Colonic mucosa (tissue), 4 donors: Measurements from ENCODE around the gene PGLYRP2. TPM values are rescaled to one million over a fixed set of nuclear protein-coding genes. Genes with fewer than 3 reads are reported as not detected.
"Not testable (repeated sequence)": the region's sequence is repeated elsewhere in the genome, so short reads cannot be mapped to it uniquely, and the experiment has no call there.

Source experiments
- DNase-seq: peaks from one replicate; pipeline ENCODE4 v3.0.0-alpha.2; 2020
- H3K27ac ChIP-seq: fragments of 200-600 bp; one replicate; pipeline ENCODE4 v1.8.0; 2021
- H3K27me3 ChIP-seq: fragments of 200-600 bp; one replicate; pipeline ENCODE4 v1.8.0; 2021
- H3K36me3 ChIP-seq: fragments of 200-600 bp; one replicate; pipeline ENCODE4 v1.8.0; 2021
- H3K4me1 ChIP-seq: fragments of 200-600 bp; one replicate; pipeline ENCODE4 v1.8.0; 2021; ENCODE audit warnings: mild to moderate bottlenecking
- H3K4me3 ChIP-seq: fragments of 200-600 bp; one replicate; pipeline ENCODE4 v1.8.0; 2021
- H3K9ac ChIP-seq, 2 donors: one replicate each; pipeline ENCODE4 v1.7.0; 2013; ENCODE audit warnings: control low read depth in 2 of 2, low read depth in 2 of 2, low read length in 2 of 2
- H3K9me3 ChIP-seq: fragments of 200-600 bp; one replicate; pipeline ENCODE4 v1.8.0; 2021
- CTCF ChIP-seq: fragments of 200-600 bp; IDR thresholded peaks from one replicate; pipeline ENCODE4 v1.8.0; 2022; ENCODE audit warnings: antibody characterized with exemption, mild to moderate bottlenecking
- intact Hi-C: fragments of 100-400 bp; cut with DNase I; formaldehyde crosslinking; loops from one replicate; pipeline ENCODE4 v1.14.1; 2022
- total RNA-seq, 2 donors: library from RNA; stranded (reverse); fragmentation: NEBNext Ultra II Directional in 1 of 2; extraction: Animal tissue kit (Norgen Biotek cat#: 25700) in 1 of 2; gene quantifications; one replicate each; pipeline ENCODE4 v1.2.1, GENCODE V29; 2021
- donor health status: healthy.
- donor health status: DM: no; HTN: no; CAD: no.
- donor health status: DM: no; HTN: no; CAD: no.

The PGLYRP2 gene
- total RNA-seq, 2 donors from 2014 or later: not detected

- Histone ChIP-seq H3K36me3 (no peaks in the 10 kb centered on the region), H3K4me1 (no peaks in the 10 kb centered on the region), H3K9ac (no peak overlapping the region), H3K27me3 (no peaks in the 10 kb centered on the region), H3K9me3 (no peaks in the 10 kb centered on the region), H3K4me3 (no peak overlapping the region), H3K27ac (no peak overlapping the region)
- DNase-seq: no peak
- intact Hi-C loops: no loop called here
- no peak for TF ChIP-seq CTCF
These were observed 19.0 kb upstream of the PGLYRP2 start for GRCh38 chr19:15498156-15498858.

DNA sequence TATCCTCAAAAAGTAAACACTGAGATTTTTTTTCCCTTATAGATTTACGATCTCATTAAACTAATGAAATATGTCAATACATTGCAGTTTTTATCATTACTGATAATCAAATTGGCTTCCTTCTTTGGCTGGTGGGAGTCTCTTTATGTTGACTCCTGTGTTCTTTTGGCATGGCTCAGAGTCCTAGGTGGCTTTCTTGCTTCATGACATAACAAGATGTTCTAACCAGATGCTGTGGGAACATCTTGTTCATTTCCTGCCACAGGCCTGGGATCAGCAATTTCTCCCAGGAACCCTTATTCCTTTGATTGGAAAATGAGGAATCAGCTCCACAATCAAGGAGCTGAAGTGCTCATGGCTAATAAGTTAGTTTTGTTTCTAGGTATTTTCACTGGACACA, 15.8 kb upstream of the PGLYRP2 start:
- intact Hi-C loops: no loop called here
- H3K27ac ChIP-seq: no peak overlapping the region
- H3K9me3 ChIP-seq: no peaks in the 10 kb centered on the region
- no peaks in the 10 kb centered on the region for H3K27me3 ChIP-seq
- H3K4me1 ChIP-seq: no peaks in the 10 kb centered on the region
- H3K36me3 ChIP-seq: no peaks in the 10 kb centered on the region
- no peak overlapping the region for H3K4me3 ChIP-seq
- DNase-seq: no peak
- H3K9ac ChIP-seq: no peak overlapping the region
- no peak for TF ChIP-seq CTCF

DNA sequence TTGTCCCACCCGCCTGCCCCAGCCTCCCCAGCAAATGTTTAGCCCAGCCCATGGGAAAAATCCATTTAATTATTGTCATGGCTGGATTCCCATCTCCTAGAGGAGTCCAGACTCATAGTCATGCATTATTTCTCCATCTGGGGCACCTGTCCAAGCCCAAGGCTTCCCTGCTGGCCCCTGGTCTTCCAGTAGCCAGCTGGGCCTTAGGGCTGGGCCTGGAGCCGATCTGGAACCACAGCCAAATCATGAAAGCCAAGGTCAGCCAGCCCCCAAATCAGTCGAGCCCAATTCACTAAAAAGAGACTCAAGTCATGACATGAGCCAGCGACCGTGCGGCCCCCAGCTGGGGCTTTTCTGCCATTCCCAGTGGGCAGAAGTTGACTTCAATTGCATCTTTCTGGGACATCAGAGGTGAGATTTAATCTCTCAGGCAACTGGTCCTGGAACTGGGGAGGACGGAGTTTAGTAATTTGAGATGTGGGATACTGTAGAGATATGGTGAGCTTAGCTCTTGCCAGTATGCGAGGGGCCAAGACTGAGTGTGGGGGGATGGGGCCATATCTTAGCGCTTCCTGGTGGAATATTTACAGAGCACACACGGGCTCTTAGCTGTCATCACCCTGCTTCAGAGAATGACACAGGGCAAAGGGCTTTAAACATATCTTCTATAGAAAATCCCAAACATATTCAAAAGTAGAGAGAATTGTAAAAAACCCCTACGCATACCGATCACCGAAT, 9.4 kb upstream of the PGLYRP2 start:
- Histone ChIP-seq H3K27ac (no peak overlapping the region), H3K9ac (no peak overlapping the region), H3K4me1 (no peaks in the 10 kb centered on the region), H3K36me3 (no peaks in the 10 kb centered on the region), H3K4me3 (no peak overlapping the region), H3K27me3 (no peaks in the 10 kb centered on the region), H3K9me3 (no peaks in the 10 kb centered on the region)
- no peak for TF ChIP-seq CTCF
- DNase-seq: no peak
- intact Hi-C loops: no loop called here

DNA sequence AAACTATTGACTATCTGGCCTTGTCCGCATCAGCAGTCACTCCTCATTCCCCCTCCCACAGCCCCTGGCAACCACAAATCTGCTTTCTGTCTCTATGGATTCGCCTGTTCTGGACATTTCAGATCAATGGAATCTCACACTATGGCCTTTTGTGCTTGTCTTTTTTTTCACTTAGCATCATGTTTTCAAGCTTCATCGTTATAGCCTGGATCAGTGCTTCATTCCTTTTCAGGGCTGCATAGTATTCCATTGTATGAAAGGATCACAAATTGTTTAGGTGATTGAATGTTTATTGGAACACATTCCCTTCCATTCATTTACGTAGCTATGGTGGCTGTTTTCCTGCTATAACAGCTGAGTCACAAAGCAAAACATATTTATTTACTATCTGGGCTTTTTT, 7.7 kb upstream of the PGLYRP2 start:
- Histone ChIP-seq H3K36me3 (no peaks in the 10 kb centered on the region), H3K9me3 (no peaks in the 10 kb centered on the region), H3K9ac (no peak overlapping the region), H3K4me3 (no peak overlapping the region), H3K27me3 (no peaks in the 10 kb centered on the region), H3K4me1 (no peaks in the 10 kb centered on the region), H3K27ac (no peak overlapping the region)
- no peak for TF ChIP-seq CTCF
- intact Hi-C loops: no loop called here
- DNase-seq: no peak

- H3K27me3 ChIP-seq, H3K4me1 ChIP-seq, H3K9ac ChIP-seq, H3K36me3 ChIP-seq, H3K9me3 ChIP-seq, DNase-seq, intact Hi-C loops, H3K27ac ChIP-seq, H3K4me3 ChIP-seq: not testable (repeated sequence)
These were observed 6.5 kb upstream of the PGLYRP2 start for GRCh38 chr19:15485768-15486167.

GRCh38 chr19:15480996-15481395, 1.7 kb upstream of the PGLYRP2 start:
- H3K9ac ChIP-seq, intact Hi-C loops, H3K4me3 ChIP-seq, H3K4me1 ChIP-seq, H3K36me3 ChIP-seq, H3K27me3 ChIP-seq, H3K27ac ChIP-seq, H3K9me3 ChIP-seq, DNase-seq: not testable (repeated sequence)
